Esophagus squamous epithelium (tissue), 4 donors: ENCODE results near the gene CREBRF.

ENCODE experiments used
- POLR2A ChIP-seq, 4 donors: fragments of 450-650 bp; IDR thresholded peaks; one replicate each; pipeline ENCODE4 v1.6.1; 2017; ENCODE audit warnings: antibody characterized with exemption in 4 of 4, mild to moderate bottlenecking in 4 of 4, moderate library complexity in 3 of 4
- TF ChIP-seq, protein P1 (sequence below), 6 experiments: fragments of 450-650 bp in 4 of 6; fragments of 200-600 bp in 2 of 6; sonication (generic) in 2 of 6; IDR thresholded peaks; one replicate each; pipeline ENCODE4 v1.5.1; 2016 to 2019; ENCODE audit warnings: antibody characterized with exemption in 6 of 6, mild to moderate bottlenecking in 4 of 6, moderate library complexity in 4 of 6

DNA sequence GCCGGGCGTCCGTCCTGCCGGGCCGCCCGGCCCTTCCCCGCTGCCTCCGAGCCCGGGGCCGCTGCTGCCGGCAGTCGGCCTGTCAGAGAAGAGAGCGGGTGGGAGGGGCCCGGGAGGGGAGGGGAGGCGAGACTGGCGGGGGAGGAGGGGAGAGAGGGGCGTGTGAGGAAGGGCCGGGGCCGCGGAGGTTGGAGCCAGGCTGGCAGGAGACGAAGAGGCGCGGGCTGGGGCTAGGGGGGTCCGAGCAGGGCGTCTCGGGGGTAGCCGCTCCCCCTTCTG, 570 bp downstream of the CREBRF start:
- TF ChIP-seq, protein P1, sequence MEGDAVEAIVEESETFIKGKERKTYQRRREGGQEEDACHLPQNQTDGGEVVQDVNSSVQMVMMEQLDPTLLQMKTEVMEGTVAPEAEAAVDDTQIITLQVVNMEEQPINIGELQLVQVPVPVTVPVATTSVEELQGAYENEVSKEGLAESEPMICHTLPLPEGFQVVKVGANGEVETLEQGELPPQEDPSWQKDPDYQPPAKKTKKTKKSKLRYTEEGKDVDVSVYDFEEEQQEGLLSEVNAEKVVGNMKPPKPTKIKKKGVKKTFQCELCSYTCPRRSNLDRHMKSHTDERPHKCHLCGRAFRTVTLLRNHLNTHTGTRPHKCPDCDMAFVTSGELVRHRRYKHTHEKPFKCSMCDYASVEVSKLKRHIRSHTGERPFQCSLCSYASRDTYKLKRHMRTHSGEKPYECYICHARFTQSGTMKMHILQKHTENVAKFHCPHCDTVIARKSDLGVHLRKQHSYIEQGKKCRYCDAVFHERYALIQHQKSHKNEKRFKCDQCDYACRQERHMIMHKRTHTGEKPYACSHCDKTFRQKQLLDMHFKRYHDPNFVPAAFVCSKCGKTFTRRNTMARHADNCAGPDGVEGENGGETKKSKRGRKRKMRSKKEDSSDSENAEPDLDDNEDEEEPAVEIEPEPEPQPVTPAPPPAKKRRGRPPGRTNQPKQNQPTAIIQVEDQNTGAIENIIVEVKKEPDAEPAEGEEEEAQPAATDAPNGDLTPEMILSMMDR (IDR thresholded peaks at IDR 0.05) = no peak
- TF ChIP-seq POLR2A (IDR thresholded peaks at IDR 0.05) = no peak
